Common myeloid progenitor, CD34-positive (primary cell): ENCODE results near the gene RAB25.

Source experiments
- CTCF ChIA-PET: fragments of 350-600 bp; sonication (Branson Sonifier 250); formaldehyde crosslinking; loops from one replicate; lab custom pipeline; 2021; ENCODE audit warnings: antibody characterized with exemption; lab: Charles Lee
- POLR2A ChIA-PET: fragments of 350-600 bp; sonication (Branson Sonifier 250); formaldehyde crosslinking; loops from one replicate; lab custom pipeline; 2021; ENCODE audit warnings: antibody characterized with exemption; lab: Charles Lee
- DNase-seq, 3 donors: peaks; one replicate each; pipeline versions ENCODE4 v3.0.0 to v3.0.0-alpha.2; 2013
- H3K27ac ChIP-seq, 2 experiments: 1 replicate in 1 of 2; 2 replicates in 1 of 2; pipeline ENCODE4 v1.7.0; 2013; ENCODE audit warnings: inconsistent platforms in 2 of 2, low read length in 2 of 2, mild to moderate bottlenecking in 2 of 2, low read depth in 1 of 2, moderate library complexity in 1 of 2; ENCODE audit not compliant: severe bottlenecking in 2 of 2, insufficient read depth in 1 of 2, poor library complexity in 1 of 2
- H3K27me3 ChIP-seq, 5 experiments: replicated peaks in 2 of 5; 1 replicate in 3 of 5; 2 replicates in 2 of 5; pipeline versions ENCODE4 v1.6.1 to v1.7.0; 2013; ENCODE audit warnings: low read length in 4 of 5, mild to moderate bottlenecking in 2 of 5, moderate library complexity in 2 of 5, inconsistent platforms in 1 of 5; ENCODE audit not compliant: insufficient read depth in 5 of 5, control insufficient read depth in 4 of 5
- H3K36me3 ChIP-seq, 4 experiments: 1 replicate in 2 of 4; 2 replicates in 2 of 4; pipeline versions ENCODE4 v1.6.1 to v1.7.0; 2013; ENCODE audit warnings: low read length in 3 of 4, control low read depth in 1 of 4, mild to moderate bottlenecking in 1 of 4; ENCODE audit not compliant: control insufficient read depth in 4 of 4, insufficient read depth in 4 of 4
- H3K4me1 ChIP-seq, 4 experiments: 1 replicate in 3 of 4; 2 replicates in 1 of 4; pipeline versions ENCODE4 v1.6.1 to v1.7.1; 2013; ENCODE audit warnings: low read length in 3 of 4, mild to moderate bottlenecking in 3 of 4, control low read depth in 1 of 4, inconsistent platforms in 1 of 4, moderate library complexity in 1 of 4; ENCODE audit not compliant: control insufficient read depth in 4 of 4, insufficient read depth in 4 of 4; ENCODE audit errors: control extremely low read depth in 1 of 4
- H3K4me3 ChIP-seq, 7 experiments: 1 replicate in 4 of 7; 2 replicates in 3 of 7; pipeline versions ENCODE4 v1.5.1 to v1.7.0; 2013; ENCODE audit warnings: mild to moderate bottlenecking in 7 of 7, low read length in 6 of 7, moderate library complexity in 6 of 7, inconsistent platforms in 2 of 7, low read depth in 2 of 7, control low read depth in 1 of 7; ENCODE audit not compliant: insufficient read depth in 4 of 7, control insufficient read depth in 1 of 7; ENCODE audit errors: extremely low read depth in 1 of 7
- H3K9me3 ChIP-seq, 5 experiments: 1 replicate in 4 of 5; 2 replicates in 1 of 5; pipeline versions ENCODE4 v1.6.1 to v1.7.1; 2013; ENCODE audit warnings: low read length in 4 of 5, mild to moderate bottlenecking in 2 of 5, inconsistent platforms in 1 of 5, low read depth in 1 of 5, moderate library complexity in 1 of 5; ENCODE audit not compliant: control insufficient read depth in 4 of 5, insufficient read depth in 2 of 5; ENCODE audit errors: control extremely low read depth in 1 of 5
- whole genome bisulfite sequencing: methylation state at CpG from one replicate; pipeline ENCODE4 v1.1.5; 2013; ENCODE audit not compliant: insufficient coverage; 5-methylcytosine and 5-hydroxymethylcytosine counted together

RAB25 gene

DNA sequence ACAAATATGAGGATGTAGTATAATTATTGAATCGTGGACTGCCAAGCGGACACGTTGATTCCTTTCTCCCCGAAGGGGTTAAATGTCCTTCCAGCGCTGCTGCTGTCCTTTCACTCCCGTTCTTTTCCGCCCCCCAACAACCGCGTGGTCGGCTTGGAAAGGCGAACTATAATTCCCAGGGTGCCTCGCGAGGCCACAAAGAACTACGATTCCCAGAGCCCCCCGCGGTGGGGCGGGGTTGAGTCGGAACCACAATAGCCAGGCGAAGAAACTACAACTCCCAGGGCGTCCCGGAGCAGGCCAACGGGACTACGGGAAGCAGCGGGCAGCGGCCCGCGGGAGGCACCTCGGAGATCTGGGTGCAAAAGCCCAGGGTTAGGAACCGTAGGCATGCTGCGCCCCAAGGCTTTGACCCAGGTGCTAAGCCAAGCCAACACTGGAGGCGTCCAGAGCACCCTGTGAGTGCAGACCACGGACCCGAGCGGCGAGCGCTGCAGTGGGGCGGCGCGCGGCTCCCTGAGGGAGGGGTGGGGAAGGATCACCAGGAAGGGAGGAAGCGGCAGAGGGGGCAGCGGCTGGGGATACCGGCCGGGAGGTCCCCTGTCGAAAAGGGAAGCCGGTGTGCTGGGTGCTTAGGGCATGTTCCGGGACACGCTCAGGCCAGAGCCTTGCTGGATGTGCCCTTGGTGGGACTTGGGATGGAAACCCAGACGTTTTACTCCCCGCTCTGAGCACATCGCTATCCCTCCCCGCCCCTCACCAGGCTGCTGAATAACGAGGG is 6.3 kb upstream of the RAB25 start, which contains the start of gene LAMTOR2:
TSS of gene LAMTOR2 (plus strand) at position 283 of the 781 bp plus-strand sequence. CDS start at position 391, 108 bp downstream.
- H3K36me3 ChIP-seq = peaks cover under 1 to 35% (median 17%) of the 10 kb centered on the region in 4 experiments
- H3K4me1 ChIP-seq = peaks cover 8 to 31% (median 22%) of the 10 kb centered on the region in 4 experiments
- 0% methylated on average over 49 of the region's 53 CpGs for WGBS
- DNase-seq = peak; percentile 93 to 96 (median 94)
- H3K27ac ChIP-seq = peak within 1 kb of the TSS; percentile 68 to 92
- no peaks in the 10 kb centered on the region for H3K27me3 ChIP-seq
- POLR2A ChIA-PET = interaction anchor here (0.6 to 0.7 kb wide), 2 partner anchors 56 to 697 kb away, joined by 3 read pairs; no protein-coding TSS in a partner anchor
- CTCF ChIA-PET = interaction anchor here (0.9 to 1.4 kb wide), 4 partner anchors 8 to 30 kb away, joined by 3 to 6 read pairs (median 4); no protein-coding TSS in a partner anchor
- H3K4me3 ChIP-seq = peak within 1 kb of the TSS; percentile 79 to 99 (median 95)
- H3K9me3 ChIP-seq = no peaks in the 10 kb centered on the region

DNA sequence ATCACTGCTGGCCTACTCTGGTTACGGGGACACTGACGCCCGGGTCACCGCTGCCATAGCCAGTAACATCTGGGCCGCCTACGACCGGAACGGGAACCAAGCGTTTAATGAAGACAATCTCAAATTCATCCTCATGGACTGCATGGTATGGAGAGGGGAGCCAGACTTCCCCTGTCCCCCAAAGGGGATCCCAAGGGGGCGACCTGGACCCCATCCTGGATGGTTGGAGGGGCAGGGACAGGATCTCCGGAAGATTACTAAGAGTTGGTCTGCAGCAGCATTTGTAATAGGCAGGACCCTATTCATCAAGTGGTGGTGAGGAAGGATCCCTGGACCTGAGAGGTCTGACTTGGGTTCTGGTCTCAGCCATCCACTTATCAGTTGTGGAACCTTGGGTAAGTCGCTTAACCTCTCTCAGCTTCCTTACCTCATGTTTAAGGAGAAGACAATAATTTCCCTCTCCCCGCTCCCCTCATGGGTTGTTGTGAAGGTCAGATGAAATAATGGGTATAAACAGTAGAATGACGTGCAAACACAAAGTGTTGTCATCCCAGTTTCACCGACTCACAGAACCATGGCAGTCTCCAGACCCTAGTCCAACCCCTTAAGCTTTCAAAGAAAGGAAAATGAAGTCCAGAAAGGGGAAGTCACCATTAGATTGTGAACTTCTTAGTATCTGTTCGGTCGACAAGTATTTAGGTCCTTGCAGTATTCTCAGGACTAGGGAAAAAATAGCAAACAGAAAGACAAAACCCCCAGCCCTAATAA is 5.5 kb upstream of the RAB25 start:
- Histone ChIP-seq H3K4me1 (peaks cover 8 to 31% (median 22%) of the 10 kb centered on the region in 4 experiments), H3K9me3 (no peaks in the 10 kb centered on the region), H3K4me3 (peak overlapping the region; percentile 79 to 99 (median 95)), H3K27me3 (no peaks in the 10 kb centered on the region), H3K27ac (peak overlapping the region; percentile 33 to 92), H3K36me3 (peaks cover 0 to 30% (median 9%) of the 10 kb centered on the region in 4 experiments)
- peak in 2 of 3 donors; percentile 30 to 37 for DNase-seq
- 23% methylated on average over 6 of the region's 17 CpGs for WGBS
- ChIA-PET POLR2A (interaction anchor here (0.7 kb wide), 1 partner anchor 697 kb away, joined by 3 read pairs; no protein-coding TSS in a partner anchor), CTCF (interaction anchor here (3.0 kb wide), 1 partner anchor 11 kb away, joined by 15 read pairs; no protein-coding TSS in a partner anchor)

DNA sequence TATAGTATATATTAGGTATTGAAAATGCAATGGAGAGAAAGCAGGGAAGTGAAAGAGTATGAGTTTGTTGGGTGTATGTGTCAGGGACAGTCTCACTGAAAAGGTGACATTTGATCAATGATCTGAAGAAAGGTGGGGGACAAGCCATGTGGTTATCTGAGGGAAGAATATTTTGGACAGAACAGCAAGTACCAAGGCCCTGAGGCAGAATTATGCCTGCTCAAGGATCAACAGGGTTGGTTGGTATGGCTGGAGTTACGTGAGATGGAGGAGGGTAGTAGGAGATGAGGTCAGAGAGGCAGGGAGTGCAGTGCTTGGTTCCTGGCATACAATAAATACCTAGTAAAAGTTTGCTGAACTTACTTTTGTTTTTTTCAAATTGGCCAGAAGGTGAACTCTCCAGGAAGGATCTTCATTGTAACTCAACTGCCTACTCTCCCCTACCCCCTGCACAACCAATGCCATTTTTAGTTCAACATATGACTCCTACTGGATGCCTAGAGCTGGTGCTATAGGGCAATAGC is 4.6 kb upstream of the RAB25 start:
- Histone ChIP-seq H3K27me3 (no peaks in the 10 kb centered on the region), H3K36me3 (peaks cover 0 to 23% (median 7%) of the 10 kb centered on the region in 4 experiments), H3K4me3 (peak overlapping the region in 3 of 7 experiments; percentile 4 to 88 (median 79)), H3K4me1 (peaks cover 8 to 31% (median 22%) of the 10 kb centered on the region in 4 experiments), H3K27ac (no peak overlapping the region), H3K9me3 (no peaks in the 10 kb centered on the region)
- ChIA-PET POLR2A (no interaction called here), CTCF (interaction anchor here (1.1 to 3.0 kb wide), 2 partner anchors 10 to 31 kb away, joined by 5 to 15 read pairs; no protein-coding TSS in a partner anchor)
- no CpG with 5 or more reads among the region's 1 CpG for WGBS
- DNase-seq = peak in 1 of 3 donors; percentile 13

DNA sequence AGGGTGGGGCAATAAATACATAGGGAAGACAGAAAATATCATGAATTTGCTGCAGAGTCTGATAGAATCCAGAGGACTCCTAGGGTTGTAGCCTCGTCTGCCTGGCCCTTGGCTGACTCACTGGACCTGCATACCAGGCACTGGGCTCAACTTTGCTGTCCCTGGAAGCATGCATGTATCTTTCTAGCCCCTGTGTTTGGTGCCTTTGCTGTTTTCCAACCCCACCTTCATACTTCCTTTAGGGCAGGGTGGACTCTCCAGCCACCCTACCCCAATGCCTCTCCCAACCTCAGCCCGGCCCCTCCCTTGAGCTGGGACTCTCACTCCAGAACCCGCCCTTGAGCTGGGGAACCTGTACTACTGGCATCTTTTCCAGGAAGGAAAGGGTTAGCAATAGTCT is 1.2 kb downstream of the RAB25 start:
- WGBS = 92% methylated on average over 1 of the region's 3 CpGs
- H3K4me3 ChIP-seq = no peak overlapping the region
- H3K27ac ChIP-seq = no peak overlapping the region
- peaks cover 0 to 16% (median 4%) of the 10 kb centered on the region in 4 experiments for H3K36me3 ChIP-seq
- no peaks in the 10 kb centered on the region for H3K9me3 ChIP-seq
- H3K4me1 ChIP-seq = peaks cover 0 to 5% (median 0%) of the 10 kb centered on the region in 4 experiments
- CTCF ChIA-PET = interaction anchor here (1.5 to 1.8 kb wide), 2 partner anchors 8 to 37 kb away, joined by 5 to 6 read pairs; partner anchors contain the start of gene LAMTOR2
- POLR2A ChIA-PET = no interaction called here
- DNase-seq = no peak
- H3K27me3 ChIP-seq = no peaks in the 10 kb centered on the region

DNA sequence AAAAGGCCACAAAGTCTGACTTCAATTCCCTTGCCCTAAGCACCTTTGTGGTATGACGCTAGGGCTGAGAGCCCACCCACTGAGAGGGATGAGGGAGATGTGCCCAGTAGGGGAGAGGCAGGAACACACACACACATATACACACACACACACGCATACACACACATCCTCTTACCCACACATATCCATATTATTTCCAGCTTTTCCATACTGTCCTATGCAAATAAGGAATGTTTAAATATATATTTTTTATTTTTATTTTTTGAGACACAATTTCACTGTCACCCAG is 3.0 kb downstream of the RAB25 start:
- no CpG with 5 or more reads among the region's 2 CpGs for WGBS
- Histone ChIP-seq H3K27me3 (no peaks in the 10 kb centered on the region), H3K36me3 (no peaks in the 10 kb centered on the region), H3K9me3 (no peaks in the 10 kb centered on the region), H3K4me1 (peaks cover 0 to 2% (median 0%) of the 10 kb centered on the region in 4 experiments), H3K4me3 (no peak overlapping the region), H3K27ac (no peak overlapping the region)
- POLR2A ChIA-PET = interaction anchor here (0.7 kb wide), 1 partner anchor 12 kb away, joined by 3 read pairs; no protein-coding TSS in a partner anchor
- no peak for DNase-seq
- CTCF ChIA-PET = interaction anchor here (0.7 to 3.4 kb wide), 4 partner anchors 12 to 74 kb away, joined by 3 to 15 read pairs (median 4); no protein-coding TSS in a partner anchor

DNA sequence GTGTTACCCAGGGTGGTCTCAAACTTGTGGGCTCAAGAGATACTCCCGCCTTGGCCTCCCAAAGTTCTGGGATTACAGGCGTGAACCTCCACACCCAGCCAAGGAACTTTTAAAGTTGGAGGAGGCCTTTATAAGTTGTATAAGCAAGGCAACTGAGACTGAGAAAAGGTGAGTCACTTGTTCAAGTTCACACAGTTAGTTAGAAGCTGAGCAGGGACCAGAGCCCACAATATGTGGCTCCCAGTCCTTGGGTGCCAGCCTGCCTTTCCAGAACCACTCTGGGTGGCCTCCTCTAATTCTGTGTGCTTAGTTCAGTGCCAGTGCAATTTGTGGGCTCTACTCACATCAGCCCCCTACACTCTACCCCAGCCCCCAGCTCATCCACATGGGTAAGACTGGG is 3.7 kb downstream of the RAB25 start:
- Histone ChIP-seq H3K27ac (no peak overlapping the region), H3K36me3 (no peaks in the 10 kb centered on the region), H3K27me3 (no peaks in the 10 kb centered on the region), H3K9me3 (no peaks in the 10 kb centered on the region), H3K4me1 (peaks cover 0 to 2% (median under 1%) of the 10 kb centered on the region in 4 experiments), H3K4me3 (no peak overlapping the region)
- POLR2A ChIA-PET = no interaction called here
- DNase-seq = no peak
- CTCF ChIA-PET = interaction anchor here (0.7 to 3.4 kb wide), 12 partner anchors 8 to 257 kb away, joined by 3 to 15 read pairs (median 4); no protein-coding TSS in a partner anchor
- WGBS = 100% methylated on average over 2 of the region's 2 CpGs
